ENCODE measurements around the gene IGFBP7. TPM values are rescaled to one million over a fixed set of nuclear protein-coding genes. Genes with fewer than 3 reads are reported as not detected.
A peak's percentile ranks its signal among the peaks of the same experiment; 100 is the strongest.

Gene IGFBP7
- total and polyA plus RNA-seq, 2 experiments from 2014 or later, result 68.9 to 87.2 TPM

DNA sequence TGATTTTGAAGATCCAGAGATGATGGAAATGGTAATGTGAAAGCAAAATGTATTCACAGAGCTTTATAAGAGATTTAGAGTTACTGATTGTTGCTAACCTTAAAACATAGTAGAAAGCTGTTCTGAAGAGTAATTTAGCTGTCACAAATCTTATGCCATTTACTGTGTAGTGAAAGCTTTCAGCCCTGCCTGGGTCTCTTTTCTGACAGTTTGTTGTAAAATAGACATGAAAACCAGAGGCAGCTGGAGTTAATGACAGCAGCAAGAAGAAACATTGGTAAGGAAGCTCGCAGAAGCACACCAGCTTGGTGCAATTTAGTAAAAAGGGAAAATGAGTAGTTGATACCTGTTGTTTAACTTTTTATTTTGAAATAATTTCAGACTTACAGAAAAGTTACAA lies 110.4 kb downstream of the IGFBP7 start:
- Histone ChIP-seq H3K27me3 (no peaks in the 10 kb centered on the region), H3K27ac (no peak overlapping the region), H3K4me1 (ENCODE audit: low read depth) (no peaks in the 10 kb centered on the region), H3K36me3 (peaks cover 43% of the 10 kb centered on the region), H3K4me3 (no peak overlapping the region), H3K9me3 (ENCODE audit: low read depth) (no peaks in the 10 kb centered on the region)
- TF ChIP-seq, protein P1, sequence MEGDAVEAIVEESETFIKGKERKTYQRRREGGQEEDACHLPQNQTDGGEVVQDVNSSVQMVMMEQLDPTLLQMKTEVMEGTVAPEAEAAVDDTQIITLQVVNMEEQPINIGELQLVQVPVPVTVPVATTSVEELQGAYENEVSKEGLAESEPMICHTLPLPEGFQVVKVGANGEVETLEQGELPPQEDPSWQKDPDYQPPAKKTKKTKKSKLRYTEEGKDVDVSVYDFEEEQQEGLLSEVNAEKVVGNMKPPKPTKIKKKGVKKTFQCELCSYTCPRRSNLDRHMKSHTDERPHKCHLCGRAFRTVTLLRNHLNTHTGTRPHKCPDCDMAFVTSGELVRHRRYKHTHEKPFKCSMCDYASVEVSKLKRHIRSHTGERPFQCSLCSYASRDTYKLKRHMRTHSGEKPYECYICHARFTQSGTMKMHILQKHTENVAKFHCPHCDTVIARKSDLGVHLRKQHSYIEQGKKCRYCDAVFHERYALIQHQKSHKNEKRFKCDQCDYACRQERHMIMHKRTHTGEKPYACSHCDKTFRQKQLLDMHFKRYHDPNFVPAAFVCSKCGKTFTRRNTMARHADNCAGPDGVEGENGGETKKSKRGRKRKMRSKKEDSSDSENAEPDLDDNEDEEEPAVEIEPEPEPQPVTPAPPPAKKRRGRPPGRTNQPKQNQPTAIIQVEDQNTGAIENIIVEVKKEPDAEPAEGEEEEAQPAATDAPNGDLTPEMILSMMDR (IDR thresholded peaks at IDR 0.05; ENCODE audit: low read depth, low read length), result no peak
- DNase-seq (ENCODE audit: low read depth in 1 of 2, low spot score in 1 of 2), result no peak

DNA sequence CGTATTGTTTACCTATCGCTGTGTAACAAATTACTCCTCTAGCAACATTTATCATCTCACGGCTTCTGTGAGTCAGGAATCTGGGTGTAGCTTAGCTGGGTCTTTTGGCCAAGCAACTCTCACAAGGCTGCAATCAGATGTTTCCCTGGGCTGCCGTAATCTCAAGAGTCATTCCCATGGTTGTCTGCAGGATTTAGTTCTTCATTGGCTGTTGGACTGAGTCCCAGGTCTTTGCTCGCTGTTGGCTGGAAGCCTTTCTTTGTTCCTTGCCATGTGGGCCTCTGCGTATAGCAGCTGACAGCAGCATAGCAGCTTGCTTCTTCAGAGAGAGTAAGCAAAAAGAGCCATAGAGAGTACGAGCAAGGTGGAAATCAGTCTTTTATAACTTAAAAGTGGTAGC lies 114.7 kb downstream of the IGFBP7 start:
- peak in 1 of 2 donors; percentile 98 for DNase-seq (ENCODE audit: low read depth in 1 of 2, low spot score in 1 of 2)
- H3K4me1 ChIP-seq (ENCODE audit: low read depth), result no peaks in the 10 kb centered on the region
- no peaks in the 10 kb centered on the region for H3K27me3 ChIP-seq
- no peak overlapping the region for H3K27ac ChIP-seq
- peaks cover 45% of the 10 kb centered on the region for H3K36me3 ChIP-seq
- H3K9me3 ChIP-seq (ENCODE audit: low read depth), result no peaks in the 10 kb centered on the region
- TF ChIP-seq, protein P1 (IDR thresholded peaks at IDR 0.05; ENCODE audit: low read depth, low read length), result no peak
- no peak overlapping the region for H3K4me3 ChIP-seq

DNA sequence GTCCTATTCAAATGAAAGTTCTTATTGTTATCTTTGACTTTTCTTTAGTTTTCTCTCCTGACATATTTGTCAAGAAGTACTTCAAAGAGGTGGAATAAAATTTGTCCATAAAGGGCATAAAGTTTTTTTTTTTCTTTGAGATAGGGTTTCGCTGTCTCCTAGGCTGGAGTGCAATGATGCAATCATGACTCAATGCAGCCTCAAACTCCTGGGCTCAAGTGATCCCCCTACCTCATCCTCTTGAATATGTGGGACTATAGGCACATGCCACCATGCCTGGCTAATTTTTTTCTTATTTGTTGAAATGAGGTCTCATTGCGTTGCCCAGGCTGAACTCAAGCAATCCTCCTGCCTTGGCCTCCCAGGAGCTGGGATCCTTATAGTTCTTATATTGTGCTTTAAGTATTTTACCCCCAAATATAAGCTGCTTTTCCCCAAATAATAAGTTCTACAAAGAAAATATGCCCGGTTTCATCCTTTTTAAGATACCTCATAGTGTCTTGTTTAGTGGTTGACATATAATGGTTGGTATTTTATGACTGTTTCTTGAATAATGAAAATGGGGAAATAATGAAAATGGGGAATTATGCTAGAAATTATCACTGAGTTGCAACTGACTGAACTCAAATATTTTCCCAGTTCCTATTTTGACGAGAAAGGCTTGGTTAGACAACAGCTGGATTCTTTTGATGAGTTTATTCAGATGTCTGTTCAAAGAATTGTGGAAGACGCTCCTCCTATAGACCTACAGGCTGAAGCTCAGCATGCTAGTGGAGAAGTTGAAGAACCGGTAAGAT lies 119.9 kb downstream of the IGFBP7 start:
- Histone ChIP-seq H3K36me3 (peaks cover 50% of the 10 kb centered on the region), H3K27ac (no peak overlapping the region), H3K27me3 (no peaks in the 10 kb centered on the region), H3K4me1 (ENCODE audit: low read depth) (no peaks in the 10 kb centered on the region), H3K9me3 (ENCODE audit: low read depth) (no peaks in the 10 kb centered on the region), H3K4me3 (no peak overlapping the region)
- TF ChIP-seq, protein P1 (IDR thresholded peaks at IDR 0.05; ENCODE audit: low read depth, low read length), result no peak
- DNase-seq (ENCODE audit: low read depth in 1 of 2, low spot score in 1 of 2), result peak in 1 of 2 donors; percentile 64

DNA sequence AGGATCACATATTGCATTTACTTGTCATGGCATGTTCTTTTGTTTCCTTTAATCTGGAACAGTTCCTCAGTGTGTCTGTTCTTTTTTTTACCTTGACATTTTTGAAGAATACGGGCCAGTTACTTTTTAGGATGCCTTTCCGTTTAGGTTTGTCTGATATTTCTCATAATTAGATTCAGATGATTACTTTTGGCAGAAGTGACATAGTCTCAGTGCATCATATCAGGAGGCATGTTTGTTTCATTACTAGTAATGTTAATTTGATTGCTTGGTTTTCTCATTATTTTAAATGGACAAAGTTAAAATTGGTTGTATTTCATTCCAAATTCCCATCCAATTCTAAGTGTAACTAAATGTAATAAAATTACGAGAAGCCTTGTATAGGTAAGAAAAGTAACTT lies 123.2 kb downstream of the IGFBP7 start:
- H3K4me3 ChIP-seq, result no peak overlapping the region
- H3K27ac ChIP-seq, result no peak overlapping the region
- no peaks in the 10 kb centered on the region for H3K9me3 ChIP-seq (ENCODE audit: low read depth)
- H3K36me3 ChIP-seq, result peaks cover 32% of the 10 kb centered on the region
- TF ChIP-seq, protein P1 (IDR thresholded peaks at IDR 0.05; ENCODE audit: low read depth, low read length), result no peak
- H3K4me1 ChIP-seq (ENCODE audit: low read depth), result peaks cover under 1% of the 10 kb centered on the region
- no peaks in the 10 kb centered on the region for H3K27me3 ChIP-seq
- DNase-seq (ENCODE audit: low read depth in 1 of 2, low spot score in 1 of 2), result no peak

DNA sequence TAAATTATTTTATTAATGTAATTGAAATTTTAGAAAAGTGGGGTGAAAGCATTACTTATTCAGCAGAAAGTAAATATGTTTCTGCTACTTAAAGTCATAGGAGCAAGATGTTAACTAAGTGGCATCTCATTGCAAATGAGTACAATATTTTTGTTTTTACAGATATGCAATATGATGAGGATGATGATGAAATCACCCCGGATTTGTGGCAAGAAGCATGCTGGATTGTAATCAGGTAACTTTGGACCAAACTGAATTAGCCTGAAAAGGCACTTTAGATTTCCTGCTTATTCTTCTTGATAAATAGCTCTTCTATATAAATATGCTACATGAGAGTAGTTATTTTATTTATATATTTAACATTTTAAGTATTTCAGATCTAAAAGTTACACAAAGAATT lies 124.0 kb downstream of the IGFBP7 start:
- Histone ChIP-seq H3K4me1 (ENCODE audit: low read depth) (peaks cover 6% of the 10 kb centered on the region), H3K36me3 (peaks cover 28% of the 10 kb centered on the region), H3K27me3 (no peaks in the 10 kb centered on the region), H3K4me3 (no peak overlapping the region), H3K9me3 (ENCODE audit: low read depth) (no peaks in the 10 kb centered on the region), H3K27ac (no peak overlapping the region)
- peak in 1 of 2 donors; percentile 8 for DNase-seq (ENCODE audit: low read depth in 1 of 2, low spot score in 1 of 2)
- TF ChIP-seq, protein P1 (IDR thresholded peaks at IDR 0.05; ENCODE audit: low read depth, low read length), result no peak
